ENCODE results near the gene ATAT1. TPM values are rescaled to one million over a fixed set of nuclear protein-coding genes. Genes with fewer than 3 reads are reported as not detected.

ATAT1 gene
- total and polyA plus RNA-seq, 2 of the 13 experiments (the other 11 are each of a cell fraction or from before 2014, with no cell fraction given) = 9.2 to 23.6 TPM

DNA sequence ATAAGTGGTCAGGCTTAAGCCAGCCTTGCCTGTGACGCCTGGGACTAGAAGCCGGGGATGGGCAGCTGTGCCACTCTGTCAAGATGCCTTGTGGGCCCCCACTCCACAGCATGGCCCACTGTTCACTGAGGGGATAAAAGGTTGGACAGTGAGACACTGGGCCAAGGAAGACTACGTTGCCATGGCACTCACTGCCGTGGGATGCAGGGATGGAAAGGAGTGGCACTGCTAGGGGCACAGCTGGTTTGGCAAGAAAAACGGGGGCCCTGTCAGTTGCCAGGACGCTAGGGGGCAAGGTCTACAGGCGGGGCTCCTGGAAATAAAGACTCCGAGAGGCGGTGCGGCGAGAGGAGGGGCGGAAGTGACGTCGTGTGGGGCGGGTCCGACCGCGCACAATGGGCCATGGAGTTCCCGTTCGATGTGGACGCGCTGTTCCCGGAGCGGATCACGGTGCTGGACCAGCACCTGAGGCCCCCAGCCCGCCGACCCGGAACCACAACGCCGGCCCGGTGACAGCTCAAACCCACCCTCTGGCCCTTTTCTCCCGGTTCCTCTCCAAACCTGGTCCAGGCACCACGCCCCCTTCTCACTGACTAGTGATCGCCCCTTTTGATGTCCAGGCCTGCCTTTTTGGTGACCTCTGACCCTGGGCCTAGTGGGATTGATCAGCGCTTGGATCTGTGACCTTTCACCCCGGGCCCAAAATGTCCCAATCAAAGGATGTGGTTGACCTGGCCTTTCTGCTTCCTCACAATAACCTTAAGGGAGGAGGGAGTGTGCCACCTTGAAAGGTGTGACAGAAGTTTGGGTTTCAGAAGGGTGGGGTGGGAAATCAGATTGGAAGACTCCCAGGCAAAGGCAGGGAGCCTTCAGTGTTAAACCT is at the start of gene ATAT1 (continued):
- TF ChIP-seq, protein P1, sequence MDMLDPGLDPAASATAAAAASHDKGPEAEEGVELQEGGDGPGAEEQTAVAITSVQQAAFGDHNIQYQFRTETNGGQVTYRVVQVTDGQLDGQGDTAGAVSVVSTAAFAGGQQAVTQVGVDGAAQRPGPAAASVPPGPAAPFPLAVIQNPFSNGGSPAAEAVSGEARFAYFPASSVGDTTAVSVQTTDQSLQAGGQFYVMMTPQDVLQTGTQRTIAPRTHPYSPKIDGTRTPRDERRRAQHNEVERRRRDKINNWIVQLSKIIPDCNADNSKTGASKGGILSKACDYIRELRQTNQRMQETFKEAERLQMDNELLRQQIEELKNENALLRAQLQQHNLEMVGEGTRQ (IDR thresholded peaks at IDR 0.05; ENCODE audit: low read depth, low read length) = no peak
- TF ChIP-seq, protein P1 (CRISPR knock-in tag; IDR thresholded peaks at IDR 0.05; ENCODE audit: borderline replicate concordance) = peak; percentile 60
- TF ChIP-seq MTA1 (CRISPR knock-in tag; IDR thresholded peaks at IDR 0.05; ENCODE audit: borderline replicate concordance) (peak; percentile 95), ZFP36L1 (CRISPR knock-in tag; IDR thresholded peaks at IDR 0.05) (peak; percentile 66; the same call in 1 of the 2 replicates), ZNF543 (CRISPR knock-in tag; IDR thresholded peaks at IDR 0.05) (peak; percentile 90), ZNF839 (CRISPR knock-in tag; IDR thresholded peaks at IDR 0.05; ENCODE audit: borderline replicate concordance) (peak; percentile 99), CAMTA2 (CRISPR knock-in tag; IDR thresholded peaks at IDR 0.05; ENCODE audit: borderline replicate concordance) (0 out of 2 replicates have a peak, but pooled peaks have one; percentile 38), ZNF614 (CRISPR knock-in tag; IDR thresholded peaks at IDR 0.05; ENCODE audit: borderline replicate concordance) (peak; percentile 74; the same call in 1 of the 2 replicates), TOPORS (CRISPR knock-in tag; IDR thresholded peaks at IDR 0.05) (peak; percentile 21; the same call in 1 of the 2 replicates), ZNF138 (CRISPR knock-in tag; IDR thresholded peaks at IDR 0.05; ENCODE audit: low read depth) (peak; percentile 93; the same call in 1 of the 2 replicates), CBX1 (IDR thresholded peaks at IDR 0.05; ENCODE audit: low read depth) (peak; percentile 91), POLR2G (IDR thresholded peaks at IDR 0.05; ENCODE audit: low read depth, low read length) (peak; percentile 97), ZFX (CRISPR knock-in tag; IDR thresholded peaks at IDR 0.05; ENCODE audit: low read depth) (peak; percentile 98), ZNF432 (CRISPR knock-in tag; IDR thresholded peaks at IDR 0.05; ENCODE audit: borderline replicate concordance) (no peak), PCBP1 (IDR thresholded peaks at IDR 0.05; ENCODE audit: borderline replicate concordance, low read depth, low read length) (peak; percentile 85; the same call in 1 of the 2 replicates)
- TF ChIP-seq, protein P2, sequence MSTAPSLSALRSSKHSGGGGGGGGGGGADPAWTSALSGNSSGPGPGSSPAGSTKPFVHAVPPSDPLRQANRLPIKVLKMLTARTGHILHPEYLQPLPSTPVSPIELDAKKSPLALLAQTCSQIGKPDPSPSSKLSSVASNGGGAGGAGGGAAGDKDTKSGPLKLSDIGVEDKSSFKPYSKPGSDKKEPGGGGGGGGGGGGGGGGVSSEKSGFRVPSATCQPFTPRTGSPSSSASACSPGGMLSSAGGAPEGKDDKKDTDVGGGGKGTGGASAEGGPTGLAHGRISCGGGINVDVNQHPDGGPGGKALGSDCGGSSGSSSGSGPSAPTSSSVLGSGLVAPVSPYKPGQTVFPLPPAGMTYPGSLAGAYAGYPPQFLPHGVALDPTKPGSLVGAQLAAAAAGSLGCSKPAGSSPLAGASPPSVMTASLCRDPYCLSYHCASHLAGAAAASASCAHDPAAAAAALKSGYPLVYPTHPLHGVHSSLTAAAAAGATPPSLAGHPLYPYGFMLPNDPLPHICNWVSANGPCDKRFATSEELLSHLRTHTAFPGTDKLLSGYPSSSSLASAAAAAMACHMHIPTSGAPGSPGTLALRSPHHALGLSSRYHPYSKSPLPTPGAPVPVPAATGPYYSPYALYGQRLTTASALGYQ (CRISPR knock-in tag; IDR thresholded peaks at IDR 0.05) = no peak
- TF ChIP-seq, protein P3, sequence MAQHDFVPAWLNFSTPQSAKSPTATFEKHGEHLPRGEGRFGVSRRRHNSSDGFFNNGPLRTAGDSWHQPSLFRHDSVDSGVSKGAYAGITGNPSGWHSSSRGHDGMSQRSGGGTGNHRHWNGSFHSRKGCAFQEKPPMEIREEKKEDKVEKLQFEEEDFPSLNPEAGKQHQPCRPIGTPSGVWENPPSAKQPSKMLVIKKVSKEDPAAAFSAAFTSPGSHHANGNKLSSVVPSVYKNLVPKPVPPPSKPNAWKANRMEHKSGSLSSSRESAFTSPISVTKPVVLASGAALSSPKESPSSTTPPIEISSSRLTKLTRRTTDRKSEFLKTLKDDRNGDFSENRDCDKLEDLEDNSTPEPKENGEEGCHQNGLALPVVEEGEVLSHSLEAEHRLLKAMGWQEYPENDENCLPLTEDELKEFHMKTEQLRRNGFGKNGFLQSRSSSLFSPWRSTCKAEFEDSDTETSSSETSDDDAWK (CRISPR knock-in tag; IDR thresholded peaks at IDR 0.05) = no peak
- TF ChIP-seq, protein P4, sequence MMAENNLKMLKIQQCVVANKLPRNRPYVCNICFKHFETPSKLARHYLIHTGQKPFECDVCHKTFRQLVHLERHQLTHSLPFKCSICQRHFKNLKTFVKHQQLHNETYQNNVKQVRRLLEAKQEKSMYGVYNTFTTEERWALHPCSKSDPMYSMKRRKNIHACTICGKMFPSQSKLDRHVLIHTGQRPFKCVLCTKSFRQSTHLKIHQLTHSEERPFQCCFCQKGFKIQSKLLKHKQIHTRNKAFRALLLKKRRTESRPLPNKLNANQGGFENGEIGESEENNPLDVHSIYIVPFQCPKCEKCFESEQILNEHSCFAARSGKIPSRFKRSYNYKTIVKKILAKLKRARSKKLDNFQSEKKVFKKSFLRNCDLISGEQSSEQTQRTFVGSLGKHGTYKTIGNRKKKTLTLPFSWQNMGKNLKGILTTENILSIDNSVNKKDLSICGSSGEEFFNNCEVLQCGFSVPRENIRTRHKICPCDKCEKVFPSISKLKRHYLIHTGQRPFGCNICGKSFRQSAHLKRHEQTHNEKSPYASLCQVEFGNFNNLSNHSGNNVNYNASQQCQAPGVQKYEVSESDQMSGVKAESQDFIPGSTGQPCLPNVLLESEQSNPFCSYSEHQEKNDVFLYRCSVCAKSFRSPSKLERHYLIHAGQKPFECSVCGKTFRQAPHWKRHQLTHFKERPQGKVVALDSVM (CRISPR knock-in tag; IDR thresholded peaks at IDR 0.05) = no peak
